Measurements from ENCODE around the gene HOXD3. TPM values are rescaled to one million over a fixed set of nuclear protein-coding genes. Genes with fewer than 3 reads are reported as not detected.

Gene HOXD3
- total and polyA plus RNA-seq, 9 of the 15 experiments (the other 6 are each of a cell fraction or from before 2014, with no cell fraction given), result not detected

- no peak for TF ChIP-seq CLOCK (CRISPR knock-in tag; IDR thresholded peaks at IDR 0.05; ENCODE audit: borderline replicate concordance)
- no peak for TF ChIP-seq HMGN3 (IDR thresholded peaks at IDR 0.05; ENCODE audit: borderline replicate concordance, extremely low read depth, insufficient read length, low read depth, low read length)
- no peak for TF ChIP-seq DEAF1 (CRISPR knock-in tag; IDR thresholded peaks at IDR 0.05)
- TF ChIP-seq CREB3 (tag; conservative IDR thresholded peaks at IDR 0.05; ENCODE audit: low read depth), result no peak
- TF ChIP-seq ZKSCAN1 (IDR thresholded peaks at IDR 0.05; ENCODE audit: low read depth, low read length), result no peak
Measured at GRCh38 chr2:176148751-176149421, 8.2 kb upstream of the HOXD3 start (continued).

Data from K562 (cell line).